HG03521 (cell line): ENCODE data around the gene SULT1B1.
A peak's percentile ranks its signal among the peaks of the same experiment; 100 is the strongest.

Experiments used
- ATAC-seq: cut with Tn5 transposase; IDR thresholded peaks from one replicate; pipeline ENCODE4 v1.9.1; 2021; ENCODE audit warnings: mild to moderate bottlenecking, moderate library complexity; ENCODE audit not compliant: unreplicated experiment

Gene SULT1B1

DNA sequence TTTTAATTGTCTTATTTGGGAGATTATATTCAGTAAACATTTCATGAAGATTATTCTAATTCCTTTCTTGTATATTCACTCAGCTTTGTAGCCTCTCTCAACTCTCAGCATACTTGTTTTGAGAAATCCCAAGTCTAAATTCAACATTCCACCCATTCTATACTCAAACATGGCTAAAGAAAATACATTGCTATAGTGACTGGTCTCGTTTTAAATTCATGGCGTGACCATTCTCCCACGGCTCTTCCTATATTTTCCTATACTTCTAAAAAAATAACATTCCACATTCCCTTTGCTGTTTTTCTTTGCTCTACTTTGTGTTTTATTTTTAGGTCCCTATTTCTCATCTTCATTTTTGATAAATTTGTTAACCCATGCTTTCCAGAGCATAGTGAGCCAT, 58.2 kb downstream of the SULT1B1 start:
- ATAC-seq = no peak

DNA sequence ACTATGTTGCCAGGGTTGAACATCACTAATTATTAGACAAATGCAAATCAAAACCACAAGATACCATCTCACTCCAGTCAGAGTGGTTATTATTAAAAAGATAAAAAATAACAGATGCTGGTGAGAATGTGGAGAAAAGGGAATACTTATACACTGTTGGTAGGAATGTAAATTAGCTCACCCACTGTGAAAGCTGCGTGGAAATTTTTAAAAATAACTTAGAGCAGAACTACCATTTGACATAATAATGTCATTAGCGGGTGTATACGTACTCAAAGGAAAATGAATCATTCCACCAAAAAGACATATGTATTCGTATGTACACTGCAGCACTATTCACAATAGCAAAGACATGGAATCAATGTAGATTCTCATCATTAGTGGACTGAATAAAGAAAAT, 58.7 kb downstream of the SULT1B1 start:
- no peak for ATAC-seq

GRCh38 chr4:69697536-69698242, 62.7 kb downstream of the SULT1B1 start:
- no peak for ATAC-seq

- ATAC-seq = peak; percentile 51
Measured at GRCh38 chr4:69689599-69689998, 70.8 kb downstream of the SULT1B1 start.

- no peak for ATAC-seq
Measured at GRCh38 chr4:69684804-69685203, 75.6 kb downstream of the SULT1B1 start.
